ENCODE results near the gene HMCN2.

DNA sequence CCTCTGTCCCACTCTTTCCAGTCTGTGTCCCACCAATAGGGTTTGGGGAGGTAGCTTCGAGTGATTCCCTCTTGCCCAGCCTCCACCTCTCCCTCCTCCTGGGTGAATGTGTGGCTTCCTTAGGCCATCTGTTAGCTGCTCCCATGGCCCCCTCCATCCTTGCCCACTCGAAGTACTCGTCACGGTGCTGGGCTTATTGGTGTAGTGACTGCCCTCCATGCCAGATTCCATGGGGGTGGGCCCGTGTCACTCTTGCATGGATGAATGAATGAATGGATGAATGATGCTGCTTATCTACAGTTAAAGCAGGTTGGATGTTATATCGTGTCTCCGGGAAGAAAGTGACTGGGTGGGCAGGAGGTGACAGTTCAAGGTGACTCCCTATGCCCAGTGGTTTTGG is 19.1 kb downstream of the HMCN2 start:
- TF ChIP-seq POLR2AphosphoS5 (IDR thresholded peaks at IDR 0.05), result no peak
- TF ChIP-seq POLR2A (IDR thresholded peaks at IDR 0.05; ENCODE audit: low read depth), result no peak
- no peak for TF ChIP-seq CTCF (IDR thresholded peaks at IDR 0.05)

Data from esophagus muscularis mucosa (tissue), 3 donors.